Measurements from ENCODE around the gene PRKN. TPM values are rescaled to one million over a fixed set of nuclear protein-coding genes. Genes with fewer than 3 reads are reported as not detected.

PRKN gene
- total RNA-seq, 1 donor from 2014 or later, result 5.7 TPM

DNA sequence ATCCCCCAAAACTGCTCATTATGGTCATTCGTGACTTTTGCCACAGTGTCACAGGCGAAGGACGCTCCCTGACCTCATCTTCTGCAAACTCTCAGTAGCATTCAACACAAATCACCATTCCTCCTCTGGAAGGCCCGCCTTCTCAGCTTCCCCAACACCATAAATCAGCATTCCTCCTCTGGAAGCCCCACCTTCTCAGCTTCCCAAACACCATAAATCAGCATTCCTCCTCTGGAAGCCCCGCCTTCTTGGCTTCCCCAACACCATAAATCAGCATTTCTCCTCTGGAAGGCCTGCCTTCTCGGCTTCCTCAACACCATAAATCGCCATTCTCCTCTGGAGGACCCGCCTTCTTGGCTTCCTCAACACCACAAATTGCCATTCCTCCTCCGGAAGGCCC lies 1165.7 kb downstream of the PRKN start:
- Mint-ChIP-seq H3K4me1 (ENCODE audit: low read depth) (no peaks in the 10 kb centered on the region), H3K36me3 (ENCODE audit: low read depth) (no peaks in the 10 kb centered on the region), H3K27ac (ENCODE audit: unreplicated experiment) (no peak overlapping the region), H3K9me3 (ENCODE audit: low read depth) (no peaks in the 10 kb centered on the region), H3K27me3 (ENCODE audit: low read depth) (no peaks in the 10 kb centered on the region), H3K4me3 (ENCODE audit: unreplicated experiment) (no peak overlapping the region)
- DNase-seq (ENCODE audit: low spot score), result no peak
- TF ChIP-seq CTCF (IDR thresholded peaks at IDR 0.05), result no peak

- Mint-ChIP-seq H3K4me1 (ENCODE audit: low read depth) (no peaks in the 10 kb centered on the region), H3K4me3 (ENCODE audit: unreplicated experiment) (no peak overlapping the region), H3K27ac (ENCODE audit: unreplicated experiment) (no peak overlapping the region), H3K36me3 (ENCODE audit: low read depth) (peaks cover 19% of the 10 kb centered on the region), H3K9me3 (ENCODE audit: low read depth) (peaks cover 27% of the 10 kb centered on the region), H3K27me3 (ENCODE audit: low read depth) (no peaks in the 10 kb centered on the region)
- TF ChIP-seq CTCF (IDR thresholded peaks at IDR 0.05), result peak; percentile 37
- no peak for DNase-seq (ENCODE audit: low spot score)
Measured at GRCh38 chr6:161557333-161558107, 1170.0 kb downstream of the PRKN start.

- no peak for TF ChIP-seq CTCF (IDR thresholded peaks at IDR 0.05)
- no peak overlapping the region for H3K27ac Mint-ChIP-seq (ENCODE audit: unreplicated experiment)
- peaks cover 33% of the 10 kb centered on the region for H3K9me3 Mint-ChIP-seq (ENCODE audit: low read depth)
- peaks cover 29% of the 10 kb centered on the region for H3K36me3 Mint-ChIP-seq (ENCODE audit: low read depth)
- H3K27me3 Mint-ChIP-seq (ENCODE audit: low read depth), result no peaks in the 10 kb centered on the region
- H3K4me3 Mint-ChIP-seq (ENCODE audit: unreplicated experiment), result no peak overlapping the region
- DNase-seq (ENCODE audit: low spot score), result no peak
- H3K4me1 Mint-ChIP-seq (ENCODE audit: low read depth), result peaks cover 6% of the 10 kb centered on the region
Measured at GRCh38 chr6:161554883-161555282, 1172.7 kb downstream of the PRKN start.

DNA sequence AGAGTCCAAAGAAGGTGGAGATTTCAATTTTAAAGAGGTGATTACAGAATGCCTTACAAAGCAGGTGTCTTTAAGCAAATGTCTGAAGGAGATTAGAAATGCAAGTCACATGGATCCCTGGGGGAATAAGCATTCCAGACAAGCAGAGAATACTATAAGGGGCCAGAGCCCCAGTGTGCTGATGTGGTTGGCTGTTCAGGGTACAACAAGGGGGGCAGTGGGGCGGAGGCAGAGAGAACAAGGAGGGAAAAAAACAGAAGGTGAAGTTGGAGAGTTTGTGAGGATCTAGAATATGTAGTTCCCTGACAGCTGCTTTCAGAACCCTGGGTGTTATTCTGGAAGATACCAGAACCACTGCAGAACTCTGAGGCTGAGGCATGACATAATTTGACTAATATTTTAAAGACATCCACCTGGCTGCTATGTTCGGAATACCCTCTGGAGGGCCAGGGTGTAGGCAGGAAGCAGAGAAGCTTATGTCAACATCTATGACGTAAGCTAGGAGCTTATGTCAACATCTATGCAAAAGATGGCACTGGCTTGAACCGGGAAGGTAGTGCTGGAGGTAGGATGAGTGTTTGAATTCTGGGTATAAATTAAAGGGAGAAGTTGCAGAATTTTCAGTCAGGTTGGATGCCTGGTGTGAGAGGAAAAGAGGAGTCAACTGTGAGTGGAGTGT lies 1177.5 kb downstream of the PRKN start:
- no peak overlapping the region for H3K27ac Mint-ChIP-seq (ENCODE audit: unreplicated experiment)
- peak; percentile 40 for TF ChIP-seq CTCF (IDR thresholded peaks at IDR 0.05)
- peaks cover 26% of the 10 kb centered on the region for H3K9me3 Mint-ChIP-seq (ENCODE audit: low read depth)
- no peak overlapping the region for H3K4me3 Mint-ChIP-seq (ENCODE audit: unreplicated experiment)
- peaks cover 26% of the 10 kb centered on the region for H3K36me3 Mint-ChIP-seq (ENCODE audit: low read depth)
- no peak for DNase-seq (ENCODE audit: low spot score)
- H3K27me3 Mint-ChIP-seq (ENCODE audit: low read depth), result no peaks in the 10 kb centered on the region
- H3K4me1 Mint-ChIP-seq (ENCODE audit: low read depth), result peaks cover 13% of the 10 kb centered on the region

GRCh38 chr6:161548713-161549296 lies 1178.8 kb downstream of the PRKN start:
- Mint-ChIP-seq H3K27ac (ENCODE audit: unreplicated experiment) (no peak overlapping the region), H3K4me1 (ENCODE audit: low read depth) (peaks cover 13% of the 10 kb centered on the region), H3K4me3 (ENCODE audit: unreplicated experiment) (no peak overlapping the region), H3K36me3 (ENCODE audit: low read depth) (peaks cover 18% of the 10 kb centered on the region), H3K9me3 (ENCODE audit: low read depth) (peaks cover 15% of the 10 kb centered on the region), H3K27me3 (ENCODE audit: low read depth) (no peaks in the 10 kb centered on the region)
- DNase-seq (ENCODE audit: low spot score), result no peak
- TF ChIP-seq CTCF (IDR thresholded peaks at IDR 0.05), result no peak
